Fibroblast of the aortic adventitia (primary cell): ENCODE results near the gene HCN2. TPM values are rescaled to one million over a fixed set of nuclear protein-coding genes. Genes with fewer than 3 reads are reported as not detected.

Experiments used
- DNase-seq: peaks from one replicate; pipeline ENCODE4 v3.0.0-alpha.2; 2010; ENCODE audit warnings: low read depth
- H3K4me3 ChIP-seq: 2 replicates; pipeline ENCODE4 v1.5.1; 2011; ENCODE audit warnings: low read depth, mild to moderate bottlenecking, control low read depth, low read length, moderate library complexity
- total RNA-seq: library from RNA; depleted of rRNA; stranded (reverse); fragments of >200 nt; gene quantifications from 2 replicates; pipeline ENCODE4 v1.2.3, GENCODE V29; 2012; ENCODE audit warnings: low replicate concordance
- TF ChIP-seq, protein P1 (sequence below): IDR thresholded peaks from 2 replicates; pipeline ENCODE4 v1.5.1; 2011; ENCODE audit warnings: mild to moderate bottlenecking, low read length, control low read depth, inconsistent platforms; ENCODE audit not compliant: insufficient read depth

The HCN2 gene
- total RNA-seq, 1 donor = 0.63 TPM

DNA sequence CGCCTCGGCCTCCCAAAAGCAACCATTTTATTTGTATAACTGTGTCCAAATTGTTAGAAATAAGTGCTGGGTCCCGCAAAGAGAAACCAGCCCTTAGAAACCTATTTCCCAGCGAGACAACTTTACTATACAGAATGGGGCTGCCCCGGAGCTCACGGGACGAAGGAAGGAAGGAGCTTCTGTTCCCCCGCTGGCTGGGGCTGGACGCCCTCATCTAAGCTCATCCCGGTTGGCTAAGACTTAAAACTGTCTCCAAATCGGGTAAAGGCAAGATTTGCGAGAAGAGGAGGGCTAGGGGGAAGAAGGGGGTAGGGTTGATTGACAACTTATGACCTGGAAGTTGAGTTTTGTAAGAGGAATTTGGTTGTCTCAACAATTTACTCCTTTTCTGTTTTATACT is 29.6 kb upstream of the HCN2 start:
- no peak overlapping the region for H3K4me3 ChIP-seq
- TF ChIP-seq, protein P1, sequence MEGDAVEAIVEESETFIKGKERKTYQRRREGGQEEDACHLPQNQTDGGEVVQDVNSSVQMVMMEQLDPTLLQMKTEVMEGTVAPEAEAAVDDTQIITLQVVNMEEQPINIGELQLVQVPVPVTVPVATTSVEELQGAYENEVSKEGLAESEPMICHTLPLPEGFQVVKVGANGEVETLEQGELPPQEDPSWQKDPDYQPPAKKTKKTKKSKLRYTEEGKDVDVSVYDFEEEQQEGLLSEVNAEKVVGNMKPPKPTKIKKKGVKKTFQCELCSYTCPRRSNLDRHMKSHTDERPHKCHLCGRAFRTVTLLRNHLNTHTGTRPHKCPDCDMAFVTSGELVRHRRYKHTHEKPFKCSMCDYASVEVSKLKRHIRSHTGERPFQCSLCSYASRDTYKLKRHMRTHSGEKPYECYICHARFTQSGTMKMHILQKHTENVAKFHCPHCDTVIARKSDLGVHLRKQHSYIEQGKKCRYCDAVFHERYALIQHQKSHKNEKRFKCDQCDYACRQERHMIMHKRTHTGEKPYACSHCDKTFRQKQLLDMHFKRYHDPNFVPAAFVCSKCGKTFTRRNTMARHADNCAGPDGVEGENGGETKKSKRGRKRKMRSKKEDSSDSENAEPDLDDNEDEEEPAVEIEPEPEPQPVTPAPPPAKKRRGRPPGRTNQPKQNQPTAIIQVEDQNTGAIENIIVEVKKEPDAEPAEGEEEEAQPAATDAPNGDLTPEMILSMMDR = no peak
- DNase-seq = no peak

DNA sequence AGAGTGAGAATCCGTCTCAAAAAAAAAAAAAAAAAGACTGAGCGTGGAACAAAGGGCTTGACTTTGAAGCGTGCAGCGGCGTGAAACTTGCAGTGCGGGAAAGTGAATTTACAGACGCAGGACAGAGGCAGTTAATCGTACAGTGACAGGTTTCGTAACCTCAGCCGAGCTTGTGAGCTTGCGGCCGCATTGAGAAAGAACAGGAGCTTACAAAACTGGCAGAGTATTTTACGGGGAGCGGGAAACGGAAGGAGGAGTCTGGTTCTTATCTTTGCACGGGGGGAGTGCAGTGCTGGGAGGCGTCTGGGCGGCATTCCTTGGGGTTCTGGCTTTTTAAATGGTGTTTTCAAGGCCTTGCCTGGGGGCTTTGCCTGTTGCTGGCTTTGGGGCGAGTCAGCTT is 23.3 kb upstream of the HCN2 start:
- TF ChIP-seq, protein P1 = no peak
- no peak overlapping the region for H3K4me3 ChIP-seq
- peak; percentile 93 for DNase-seq

- TF ChIP-seq, protein P1 = no peak
- H3K4me3 ChIP-seq = no peak overlapping the region
- no peak for DNase-seq
Observed at GRCh38 chr19:566844-567243, 22.8 kb upstream of the HCN2 start.

DNA sequence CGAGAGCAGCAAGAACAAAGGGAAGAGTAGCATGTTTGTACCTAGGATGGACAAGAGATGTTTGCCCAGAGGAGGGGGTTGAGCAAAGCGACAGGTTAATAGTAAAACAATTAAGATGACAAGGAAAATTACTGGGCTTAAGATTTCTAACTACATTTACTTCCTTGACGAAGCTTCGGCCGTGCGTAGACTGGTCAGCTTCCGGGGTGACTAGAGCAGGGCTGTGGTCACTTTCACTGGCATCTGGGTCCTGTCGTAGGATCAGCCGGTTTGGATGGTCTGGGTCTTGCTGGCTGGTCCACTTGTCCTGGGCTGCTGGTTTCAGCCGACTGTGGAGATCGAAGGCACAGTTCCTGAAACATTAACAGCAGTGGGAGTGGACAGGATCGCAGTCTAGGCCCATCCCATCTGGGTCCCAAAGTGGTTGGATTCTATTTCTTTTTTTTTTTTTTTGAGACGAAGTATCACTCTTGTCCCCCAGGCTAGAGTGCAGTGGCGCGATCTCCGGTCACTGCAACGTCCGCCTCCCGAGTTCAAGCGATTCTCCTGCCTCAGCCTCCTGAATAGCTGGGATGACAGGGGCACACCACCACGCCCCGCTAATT is 22.3 kb upstream of the HCN2 start:
- no peak for DNase-seq
- H3K4me3 ChIP-seq = no peak overlapping the region

GRCh38 chr19:570251-570686 is 19.4 kb upstream of the HCN2 start:
- TF ChIP-seq, protein P1 = no peak
- DNase-seq = no peak

More for the DNA sequence above, 22.3 kb upstream of the HCN2 start:
- TF ChIP-seq, protein P1 = no peak

DNA sequence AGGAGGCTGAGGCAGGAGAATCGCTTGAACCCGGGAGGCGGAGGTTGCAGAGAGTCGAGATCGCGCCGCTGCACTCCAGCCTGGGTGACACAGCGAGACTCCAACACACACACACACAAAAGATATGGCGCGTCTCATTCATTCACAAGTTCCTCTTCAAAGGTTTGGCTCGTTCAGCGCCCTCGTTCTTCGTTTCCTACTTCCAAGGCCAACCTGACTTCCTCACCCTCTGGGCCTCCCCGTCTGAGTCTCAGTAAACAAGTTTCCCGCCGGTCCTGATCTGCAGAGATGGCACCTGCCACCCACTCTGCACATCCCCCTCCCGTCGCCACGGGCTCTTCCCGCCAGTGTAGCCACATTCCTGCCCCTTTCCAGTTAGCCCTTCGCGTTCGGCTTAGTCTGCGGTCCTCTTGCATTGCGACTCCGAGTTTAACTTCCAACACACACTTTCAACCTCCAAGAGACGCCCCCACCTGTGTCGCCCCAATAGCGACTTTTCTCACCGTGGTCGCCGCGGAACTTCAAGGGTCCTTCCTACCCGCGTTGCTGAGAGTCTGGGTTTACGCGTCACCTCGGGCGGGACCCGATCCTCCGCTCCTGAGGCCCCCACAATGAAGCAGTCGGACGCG is 18.6 kb upstream of the HCN2 start:
- DNase-seq = no peak
- H3K4me3 ChIP-seq = peak overlapping the region; percentile 69
- TF ChIP-seq, protein P1 = no peak

More at GRCh38 chr19:570251-570686, 19.4 kb upstream of the HCN2 start:
- H3K4me3 ChIP-seq = no peak overlapping the region
